Tibial nerve (tissue), 3 donors: ENCODE measurements around the gene RIPOR3.

Experiments used
- POLR2A ChIP-seq, 2 donors: fragments of 450-650 bp; IDR thresholded peaks; one replicate each; pipeline ENCODE4 v1.6.1; 2017; ENCODE audit warnings: antibody characterized with exemption in 2 of 2, mild to moderate bottlenecking in 2 of 2, moderate library complexity in 2 of 2
- TF ChIP-seq, protein P1 (sequence below), 5 experiments: fragments of 200-600 bp in 3 of 5; fragments of 450-650 bp in 2 of 5; sonication (generic) in 3 of 5; IDR thresholded peaks; one replicate each; pipeline ENCODE4 v1.5.1; 2016 to 2019; ENCODE audit warnings: antibody characterized with exemption in 5 of 5, mild to moderate bottlenecking in 3 of 5, moderate library complexity in 2 of 5

- TF ChIP-seq, protein P1, sequence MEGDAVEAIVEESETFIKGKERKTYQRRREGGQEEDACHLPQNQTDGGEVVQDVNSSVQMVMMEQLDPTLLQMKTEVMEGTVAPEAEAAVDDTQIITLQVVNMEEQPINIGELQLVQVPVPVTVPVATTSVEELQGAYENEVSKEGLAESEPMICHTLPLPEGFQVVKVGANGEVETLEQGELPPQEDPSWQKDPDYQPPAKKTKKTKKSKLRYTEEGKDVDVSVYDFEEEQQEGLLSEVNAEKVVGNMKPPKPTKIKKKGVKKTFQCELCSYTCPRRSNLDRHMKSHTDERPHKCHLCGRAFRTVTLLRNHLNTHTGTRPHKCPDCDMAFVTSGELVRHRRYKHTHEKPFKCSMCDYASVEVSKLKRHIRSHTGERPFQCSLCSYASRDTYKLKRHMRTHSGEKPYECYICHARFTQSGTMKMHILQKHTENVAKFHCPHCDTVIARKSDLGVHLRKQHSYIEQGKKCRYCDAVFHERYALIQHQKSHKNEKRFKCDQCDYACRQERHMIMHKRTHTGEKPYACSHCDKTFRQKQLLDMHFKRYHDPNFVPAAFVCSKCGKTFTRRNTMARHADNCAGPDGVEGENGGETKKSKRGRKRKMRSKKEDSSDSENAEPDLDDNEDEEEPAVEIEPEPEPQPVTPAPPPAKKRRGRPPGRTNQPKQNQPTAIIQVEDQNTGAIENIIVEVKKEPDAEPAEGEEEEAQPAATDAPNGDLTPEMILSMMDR (IDR thresholded peaks at IDR 0.05), result no peak
- TF ChIP-seq POLR2A (IDR thresholded peaks at IDR 0.05), result no peak
Observed at GRCh38 chr20:50724112-50724725, 32.9 kb upstream of the RIPOR3 start.
